MM.1S (cell line): ENCODE measurements around the gene TRAF3IP1.

Experiments used
- CTCF ChIP-seq: fragments of 300-600 bp; sonication (generic); IDR thresholded peaks from 2 replicates; pipeline ENCODE4 v1.5.1; 2016; ENCODE audit warnings: antibody characterized with exemption, low read length, mixed read lengths
- EZH2 ChIP-seq: fragments of 300-600 bp; sonication (generic); optimal IDR thresholded peaks from 2 replicates; pipeline ENCODE3; 2017; ENCODE audit warnings: low read depth, mild to moderate bottlenecking, antibody characterized with exemption, low read length, mixed read lengths
- EZH2phosphoT487 ChIP-seq: fragments of 300-600 bp; sonication (generic); IDR thresholded peaks from 2 replicates; pipeline ENCODE4 v1.6.1; 2018; ENCODE audit warnings: antibody characterized with exemption, low read length

GRCh38 chr2:238296638-238297457, 23.5 kb upstream of the TRAF3IP1 start:
- TF ChIP-seq CTCF = no peak
- no peak for TF ChIP-seq EZH2
- TF ChIP-seq EZH2phosphoT487 = no peak
